Inferior parietal cortex (tissue), 1 donor: ENCODE data around the gene COL11A2.

Experiments used
- DNase-seq: peaks from one replicate; pipeline ENCODE4 v3.0.0-alpha.2; 2016; ENCODE audit errors: extremely low spot score

Gene COL11A2

DNA sequence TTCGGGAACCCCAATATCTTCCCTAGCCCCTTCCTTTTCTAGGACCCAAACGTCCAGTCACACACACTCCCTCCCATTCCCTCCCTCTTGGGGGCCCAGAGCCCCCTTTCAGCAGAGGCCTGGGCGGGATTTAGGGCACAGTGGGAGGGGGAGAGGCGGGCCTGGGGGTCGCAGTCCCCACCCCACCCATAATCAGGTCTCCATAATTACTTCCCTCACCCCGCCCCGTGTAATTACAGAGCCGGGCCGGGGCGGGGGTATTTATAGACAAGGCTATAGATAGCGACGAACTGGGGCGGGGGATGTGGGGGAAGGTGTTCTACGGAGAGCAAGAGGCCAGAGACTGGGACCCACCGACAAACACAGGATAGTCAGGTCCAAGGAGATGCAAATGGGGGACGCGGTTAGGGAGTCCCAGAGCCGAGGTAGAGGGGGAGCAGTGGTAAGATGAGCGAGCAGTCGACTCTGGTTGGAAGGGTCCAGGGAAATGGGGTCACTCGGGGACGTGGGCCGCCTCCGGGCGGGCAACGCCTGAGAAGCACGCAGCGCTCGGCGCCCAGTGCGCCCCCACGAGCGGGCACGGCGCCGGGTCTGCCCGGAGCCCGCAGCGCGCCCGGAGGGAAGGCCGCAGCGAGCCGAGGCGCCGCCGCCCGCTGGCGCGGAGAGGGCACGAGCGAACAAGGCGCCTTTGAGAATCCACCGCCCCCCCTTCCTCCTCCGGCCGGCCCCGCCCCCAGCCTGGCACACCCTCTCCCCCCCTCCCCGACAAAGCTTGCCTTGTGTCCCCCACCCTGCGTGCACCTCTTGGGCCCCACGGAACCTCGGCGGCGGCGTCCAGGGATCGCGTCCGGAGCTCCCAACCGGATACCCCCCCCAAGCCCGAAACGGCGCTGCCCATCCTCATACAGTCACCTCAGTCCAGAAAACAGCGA is 670 bp upstream of the COL11A2 start:
- peak; percentile 57 for DNase-seq

DNA sequence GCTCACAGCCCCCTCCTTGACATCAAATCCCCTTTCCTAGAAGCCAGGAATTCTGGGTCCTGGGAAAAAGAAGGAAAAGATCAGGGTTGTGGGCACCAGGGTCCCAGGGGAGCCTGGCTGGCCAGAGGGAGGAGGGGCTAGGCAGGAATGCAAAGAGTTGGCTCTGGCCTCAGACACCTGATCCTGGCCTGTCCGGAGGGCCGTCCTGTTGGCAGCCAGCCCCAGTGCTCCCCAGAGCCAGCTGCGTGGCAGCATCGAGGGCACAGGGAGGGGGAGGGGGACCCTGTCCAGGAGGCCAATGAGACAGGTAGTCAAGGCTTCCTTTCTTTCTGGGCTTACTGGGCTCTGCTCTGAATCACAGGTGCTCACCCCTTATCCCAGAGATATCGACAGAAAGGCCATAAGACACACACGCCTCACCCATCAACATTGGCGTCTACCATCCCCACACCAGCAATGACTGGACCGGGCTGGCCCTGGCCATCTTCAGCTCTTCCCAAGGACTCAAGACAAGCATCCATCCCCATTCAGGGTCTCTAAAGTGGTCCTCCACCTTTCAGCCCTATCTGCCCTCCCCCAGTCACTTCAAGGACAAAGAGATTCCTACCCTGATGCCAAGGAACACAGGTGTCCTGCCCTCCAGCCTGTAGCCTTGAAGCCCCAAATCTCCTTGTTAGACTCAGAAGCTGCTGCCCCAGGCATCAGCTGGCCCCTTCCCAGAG is 723 bp downstream of the COL11A2 start:
- no peak for DNase-seq

DNA sequence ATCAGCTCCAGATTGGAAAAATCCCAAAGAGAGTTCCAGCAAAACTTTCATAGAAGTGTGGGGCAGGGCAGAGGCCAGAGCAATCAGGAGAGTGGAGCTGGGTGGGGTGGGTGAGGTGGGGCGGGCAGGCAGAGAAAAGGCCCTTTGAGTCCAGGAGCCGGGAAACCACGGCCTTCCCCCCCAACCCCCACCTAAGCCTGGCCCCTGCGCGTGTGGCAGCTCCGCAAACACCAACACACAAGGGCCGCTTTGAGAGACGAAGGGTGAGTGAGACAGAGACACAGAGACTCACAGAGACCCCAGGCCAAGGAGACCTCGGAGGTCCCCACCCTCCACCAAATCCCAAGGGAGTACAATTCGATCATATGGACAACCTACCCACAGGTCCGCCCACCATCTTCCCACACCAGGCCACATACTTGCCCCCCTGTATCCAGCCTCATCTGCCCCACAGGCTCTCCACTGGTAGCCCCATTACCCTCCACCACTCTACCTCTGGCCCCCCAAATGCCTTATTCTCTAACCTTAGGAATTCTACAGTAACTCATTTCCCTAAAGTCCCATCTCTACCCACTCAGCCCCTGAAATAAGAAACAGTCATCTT is 1.7 kb downstream of the COL11A2 start:
- DNase-seq, result no peak

DNA sequence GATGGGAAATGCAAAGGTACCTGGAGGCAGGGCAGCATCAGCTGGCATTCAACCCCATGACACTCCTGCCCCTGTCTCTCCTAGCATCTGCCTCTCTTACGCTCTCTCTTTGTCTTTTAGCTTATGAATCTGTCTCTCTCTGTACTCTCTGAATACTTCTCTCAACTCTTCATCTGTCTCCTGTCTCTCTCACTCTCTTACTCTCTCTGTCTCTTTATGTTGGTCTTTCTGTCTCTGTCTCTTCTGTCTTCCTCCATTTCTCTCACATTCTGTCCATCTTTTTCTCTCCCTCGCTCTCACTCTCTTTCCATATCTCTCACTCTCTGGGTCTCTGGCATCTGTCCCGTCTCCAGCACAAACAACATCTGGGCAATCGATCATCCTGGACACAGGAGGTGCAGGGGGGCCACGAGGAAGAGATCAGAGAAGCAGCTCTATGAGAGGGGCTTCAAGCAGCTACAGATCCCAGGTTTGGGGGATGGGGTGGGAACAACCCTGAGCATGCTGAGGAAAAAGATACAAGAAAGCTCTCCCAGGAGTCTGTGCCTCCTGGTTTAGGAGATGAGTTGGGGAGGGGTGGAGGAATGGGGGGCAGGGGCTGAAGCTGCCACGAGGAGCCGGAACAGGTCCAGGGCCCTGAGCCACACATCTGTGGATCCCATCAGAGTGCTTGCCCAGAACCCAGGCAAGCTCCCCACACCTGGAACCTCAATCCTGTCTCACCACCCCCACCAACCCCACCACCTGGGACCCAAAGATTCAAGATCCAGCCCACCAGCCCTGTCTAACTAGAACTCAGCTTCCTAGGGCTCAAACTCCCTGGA is 2.4 kb downstream of the COL11A2 start:
- no peak for DNase-seq

DNA sequence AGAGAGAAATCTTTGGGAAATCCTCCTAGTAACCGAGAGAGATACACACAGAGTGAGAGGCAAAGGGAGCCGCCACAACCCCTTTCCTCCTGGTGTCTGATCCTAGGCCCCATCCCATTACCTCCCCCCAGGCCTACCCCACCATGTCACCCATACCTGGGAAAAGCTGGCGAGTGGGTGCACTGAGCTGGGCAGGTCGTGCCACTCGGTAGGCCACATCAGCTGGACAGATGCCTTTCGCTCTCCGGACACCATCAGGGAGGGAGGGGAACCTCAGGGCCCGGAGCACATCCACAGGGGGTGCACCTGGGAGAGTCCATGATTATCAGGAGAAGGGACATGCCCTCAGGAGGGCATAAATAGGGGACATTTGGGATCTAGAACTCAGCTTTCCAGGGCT is 3.1 kb downstream of the COL11A2 start:
- no peak for DNase-seq

DNA sequence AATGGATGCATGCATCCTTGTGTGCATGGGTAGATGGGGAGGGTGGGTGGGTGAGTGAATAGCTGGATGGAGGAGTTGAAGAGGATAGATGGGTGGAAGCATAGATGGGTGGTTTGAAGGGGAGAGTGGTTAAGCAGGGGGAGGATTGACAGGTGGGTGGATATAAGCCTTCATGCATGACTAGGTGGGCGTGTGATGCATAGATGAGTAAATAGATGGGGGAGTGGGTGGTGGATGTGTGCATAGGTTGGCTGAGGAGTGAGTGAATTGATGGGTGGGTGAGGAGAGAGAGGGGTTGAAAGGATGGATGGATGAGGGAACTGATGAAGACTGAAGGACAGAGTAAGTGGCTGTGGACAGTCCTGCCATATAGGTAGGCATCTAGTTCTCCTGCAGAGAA is 4.5 kb downstream of the COL11A2 start:
- DNase-seq, result no peak

DNA sequence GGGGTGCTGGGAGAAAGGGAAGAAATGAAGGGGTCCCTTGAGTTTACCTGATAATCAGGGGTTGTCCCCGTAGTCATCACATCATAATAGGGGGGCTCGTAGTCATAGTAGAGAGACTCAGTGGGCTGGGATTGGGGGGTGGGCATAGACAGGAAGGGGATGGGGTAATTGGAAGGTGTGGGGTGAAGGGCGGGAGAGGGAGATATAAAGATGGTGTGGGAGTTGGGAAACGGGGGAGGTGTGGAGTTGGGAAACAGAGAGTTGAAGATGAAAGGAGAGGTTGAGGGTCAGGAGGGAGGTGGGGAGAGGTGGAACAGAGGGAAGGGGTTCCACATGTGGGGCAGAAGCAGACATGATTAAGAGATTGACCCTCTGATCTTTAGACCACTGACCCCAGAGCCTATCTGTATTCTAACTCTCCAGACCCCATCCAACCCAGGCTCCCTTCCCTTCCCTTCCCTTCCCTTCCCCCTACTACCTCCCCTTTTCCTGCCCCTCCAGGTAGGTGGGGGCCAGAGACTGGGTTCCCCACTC is 6.5 kb downstream of the COL11A2 start:
- DNase-seq, result no peak

DNA sequence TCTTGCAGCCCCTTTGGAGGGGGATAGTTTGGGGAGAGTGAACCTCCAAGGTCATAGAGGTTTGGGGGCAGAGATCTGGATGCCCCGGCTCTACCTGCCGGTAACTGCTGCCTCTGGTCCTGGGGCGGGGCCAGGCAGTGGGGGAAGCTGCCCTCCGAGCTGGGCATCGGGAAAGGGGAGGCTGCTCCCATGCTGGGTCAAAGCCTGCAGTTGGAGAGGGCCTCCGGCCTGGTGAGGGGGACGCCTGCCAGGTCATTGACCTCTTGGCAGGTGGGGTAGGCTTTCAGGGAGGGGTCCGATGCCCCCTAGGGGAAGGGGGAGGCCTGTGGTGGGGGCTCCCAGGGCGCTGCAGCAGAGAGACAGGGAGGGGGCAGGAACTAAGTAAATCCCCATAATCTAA is 7.1 kb downstream of the COL11A2 start:
- DNase-seq, result no peak

DNA sequence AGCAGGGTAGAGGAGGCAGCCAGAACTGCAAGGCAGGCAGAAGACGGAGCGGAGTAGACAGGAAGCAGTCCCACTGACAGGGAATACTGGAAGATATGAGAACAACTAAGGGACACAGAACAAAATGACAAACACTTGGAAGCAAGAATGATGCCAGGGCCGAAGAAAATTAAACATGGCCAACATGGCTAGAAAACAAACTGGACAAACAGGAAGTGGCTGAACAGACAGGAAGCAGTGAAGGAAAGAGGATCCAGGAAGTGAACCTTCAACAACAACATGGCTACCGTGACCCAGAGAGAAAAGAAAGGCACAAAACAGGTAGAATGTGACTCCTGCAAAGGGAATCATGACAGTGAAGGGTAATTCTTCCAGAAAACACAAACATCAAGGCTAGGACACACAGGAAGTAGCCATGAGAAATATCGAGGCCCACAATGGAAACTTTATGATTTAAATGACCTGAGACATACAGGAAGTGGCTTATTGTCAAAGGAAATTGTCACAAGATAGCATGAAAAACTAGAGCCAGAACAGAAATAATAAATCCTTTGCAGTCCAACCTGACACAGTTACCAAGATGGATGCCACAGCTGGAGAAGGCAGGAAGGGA is 9.1 kb downstream of the COL11A2 start:
- DNase-seq, result no peak

DNA sequence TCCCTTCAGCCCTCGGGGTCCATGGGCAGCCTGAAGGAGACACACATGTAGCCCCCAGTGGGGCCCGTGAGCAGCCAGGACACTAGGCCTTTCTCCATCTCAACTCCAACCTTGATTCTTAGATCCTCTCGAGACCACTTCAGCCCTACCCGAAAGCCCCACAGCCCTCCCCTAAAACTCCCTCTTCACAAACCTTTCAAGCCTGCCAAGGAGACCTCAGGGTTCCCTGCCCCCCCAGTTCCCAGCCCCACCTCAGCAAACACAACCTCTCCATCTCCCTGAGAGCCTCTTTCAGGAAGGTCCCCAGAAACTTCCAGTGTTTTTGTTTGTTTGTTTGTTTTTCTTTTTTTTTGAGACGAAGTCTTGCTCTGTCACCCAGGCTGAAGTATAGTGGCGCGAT is 11.1 kb downstream of the COL11A2 start:
- no peak for DNase-seq

DNA sequence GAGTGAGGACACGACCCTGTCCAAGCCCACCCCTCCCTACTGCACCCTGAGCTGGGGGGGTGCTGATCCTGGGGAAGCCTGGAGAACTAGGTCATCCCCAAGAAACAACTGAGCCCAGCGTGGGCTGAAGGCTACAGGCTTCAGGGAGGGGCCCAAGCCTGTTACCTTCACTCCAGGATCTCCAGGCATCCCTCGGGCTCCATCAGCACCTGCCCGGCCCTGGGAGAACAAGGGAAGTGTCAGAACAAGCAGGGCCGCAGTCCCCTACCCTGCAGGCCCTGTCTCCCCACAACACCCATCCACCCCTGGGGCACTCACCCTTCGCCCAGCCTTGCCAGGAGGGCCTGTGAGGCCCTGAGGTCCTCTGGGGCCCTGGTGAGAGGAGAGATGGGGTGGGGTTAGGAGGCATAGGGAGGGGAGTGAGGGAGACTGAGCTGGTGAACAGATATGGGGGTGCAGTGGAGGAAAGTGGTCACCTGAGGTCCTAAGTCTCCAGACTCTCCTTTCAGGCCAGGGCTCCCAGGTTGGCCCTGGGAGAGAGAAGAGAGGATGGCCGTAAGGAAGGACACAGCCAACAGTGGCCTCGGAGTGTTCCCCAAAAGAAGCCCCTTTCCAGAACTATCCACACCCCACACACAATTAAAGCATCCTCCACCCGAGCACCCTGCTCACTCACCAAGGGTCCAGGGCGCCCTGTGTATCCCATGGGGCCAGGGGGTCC is 13.4 kb downstream of the COL11A2 start:
- DNase-seq, result no peak

DNA sequence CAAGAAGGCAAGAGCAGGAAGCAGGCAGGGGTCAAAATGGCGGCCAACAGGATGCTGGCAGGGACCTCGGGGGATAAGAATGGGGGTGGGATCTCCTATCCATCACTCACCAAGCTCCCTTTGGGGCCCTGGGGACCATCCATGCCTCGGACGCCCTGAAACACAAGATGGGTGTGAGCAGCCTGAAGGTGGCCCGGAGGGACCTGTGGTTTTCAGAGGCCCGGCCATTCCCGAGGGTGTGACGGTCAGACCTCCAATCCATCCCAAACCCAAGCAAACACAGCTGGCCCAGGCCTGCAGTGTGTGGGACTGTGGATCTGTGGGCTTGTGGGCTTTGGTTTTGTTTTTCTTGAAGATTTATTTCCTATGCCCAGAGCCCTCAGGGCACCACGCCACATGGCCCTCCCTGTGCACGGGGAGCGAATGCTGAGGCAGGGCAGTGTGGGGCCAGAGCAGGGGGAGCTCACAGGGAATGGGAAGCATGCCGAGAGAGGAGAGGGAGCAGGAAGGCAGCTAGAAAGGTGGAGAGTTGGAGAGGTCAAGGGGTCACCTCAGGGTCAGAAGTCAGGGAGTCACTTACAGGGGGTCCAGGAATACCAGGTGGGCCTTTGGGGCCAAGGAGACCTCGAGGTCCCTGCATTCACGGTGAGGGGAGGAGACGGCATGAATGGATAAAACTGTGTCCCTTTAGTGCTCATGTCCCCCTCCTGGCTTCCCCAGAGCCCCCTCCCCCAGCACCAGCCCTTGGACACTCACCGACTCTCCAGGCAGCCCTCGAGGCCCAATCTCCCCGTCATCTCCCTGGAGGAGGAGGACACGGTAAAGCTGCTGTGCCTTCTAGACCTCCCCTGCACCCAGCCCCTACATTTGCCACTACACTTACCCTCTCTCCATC is 14.5 kb downstream of the COL11A2 start:
- no peak for DNase-seq

DNA sequence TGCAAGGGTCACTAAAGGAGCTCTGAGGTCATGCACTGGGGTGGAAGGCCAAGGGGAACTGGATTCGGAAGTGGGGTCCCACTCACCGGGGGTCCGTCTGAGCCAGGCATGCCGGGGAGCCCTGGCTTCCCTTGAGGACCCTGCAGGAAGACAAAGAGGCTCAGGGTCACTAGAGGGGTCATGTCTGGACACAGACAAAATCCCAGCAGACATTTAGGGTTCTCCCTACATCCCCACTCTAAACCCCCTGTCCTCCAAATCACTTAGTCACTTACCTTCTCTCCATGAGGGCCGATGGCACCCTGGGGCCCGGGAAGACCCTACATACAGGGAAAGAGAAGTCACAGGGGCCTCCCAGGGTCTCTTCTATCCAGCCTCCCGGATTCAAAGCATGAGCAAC is 15.4 kb downstream of the COL11A2 start:
- DNase-seq, result no peak

DNA sequence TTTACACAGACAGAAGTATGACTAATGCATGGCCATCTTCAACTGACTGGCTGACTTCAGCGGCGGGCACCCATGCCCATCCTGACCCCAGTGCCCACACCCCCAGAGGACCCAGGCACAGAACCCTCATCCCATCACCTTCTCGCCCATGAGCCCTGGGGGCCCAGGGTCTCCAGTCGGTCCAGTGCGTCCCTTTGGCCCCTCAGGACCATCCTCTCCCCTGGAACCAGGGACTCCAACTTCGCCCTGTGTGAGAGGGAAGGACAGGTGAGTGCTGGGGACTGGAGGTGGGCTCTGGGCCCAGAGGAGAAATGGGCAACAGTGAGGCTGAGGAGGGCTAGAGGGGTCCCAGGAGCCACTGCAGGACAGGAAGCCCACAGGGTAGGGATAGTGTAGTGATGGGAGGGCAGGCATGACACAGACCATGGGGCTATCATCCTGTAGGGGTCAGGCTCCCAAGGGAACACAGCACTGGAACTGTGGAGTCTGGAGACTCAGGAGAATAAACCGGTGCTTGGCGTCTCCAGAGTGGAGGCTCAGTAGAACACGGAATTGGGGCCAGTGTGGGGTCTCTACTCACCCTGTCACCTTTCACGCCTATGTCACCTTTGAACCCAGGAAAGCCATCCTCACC is 16.7 kb downstream of the COL11A2 start:
- no peak for DNase-seq

DNA sequence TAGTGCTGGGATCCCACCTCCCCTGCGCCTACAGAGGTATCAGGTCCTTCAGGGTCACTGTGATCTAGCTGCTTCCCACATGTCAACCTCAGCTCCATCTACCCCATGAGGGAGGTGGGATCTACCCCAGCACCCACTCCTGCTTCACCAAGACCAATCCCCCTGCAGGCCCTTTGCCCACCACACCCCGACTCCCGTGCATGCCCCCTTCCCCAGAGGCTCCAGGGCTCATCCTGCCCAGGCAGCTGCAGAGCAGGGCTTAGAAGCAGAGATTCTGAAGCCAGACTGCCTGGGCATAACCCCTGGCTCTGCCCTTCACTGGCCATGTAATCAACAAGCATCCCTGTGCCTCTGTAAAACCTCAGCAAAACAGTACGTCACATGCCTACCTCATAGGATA is 17.5 kb downstream of the COL11A2 start:
- DNase-seq, result no peak

DNA sequence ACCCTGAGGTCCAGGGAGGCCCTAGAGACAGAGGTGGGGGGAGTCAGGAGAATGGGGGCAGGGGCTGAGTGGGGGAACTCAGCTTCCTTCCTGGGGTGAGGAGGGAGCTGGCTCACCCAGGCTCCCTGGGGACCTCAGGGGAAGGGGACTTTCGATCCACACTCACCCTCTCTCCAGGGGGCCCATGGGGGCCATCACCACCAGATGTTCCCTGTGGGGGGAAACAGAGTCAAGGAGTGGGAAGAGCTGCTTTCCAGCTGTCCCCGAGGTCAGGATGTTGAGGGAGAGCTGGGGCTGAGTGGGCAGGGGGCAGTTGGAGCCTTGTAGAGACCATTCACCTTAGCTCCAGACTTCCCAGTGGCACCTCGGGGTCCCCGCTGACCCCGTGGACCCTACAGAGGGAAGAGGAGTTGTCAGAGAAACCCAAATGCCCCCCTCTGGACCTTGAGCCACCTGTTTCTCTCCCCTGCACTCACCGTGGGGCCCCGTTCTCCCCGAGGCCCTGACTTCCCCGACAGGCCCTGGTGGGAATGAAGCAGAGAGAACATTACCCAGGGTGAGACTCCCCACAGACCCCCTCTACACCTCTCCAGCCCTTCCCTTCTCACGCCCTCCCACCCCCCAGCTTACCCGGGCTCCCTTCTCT is 18.6 kb downstream of the COL11A2 start:
- DNase-seq, result no peak

DNA sequence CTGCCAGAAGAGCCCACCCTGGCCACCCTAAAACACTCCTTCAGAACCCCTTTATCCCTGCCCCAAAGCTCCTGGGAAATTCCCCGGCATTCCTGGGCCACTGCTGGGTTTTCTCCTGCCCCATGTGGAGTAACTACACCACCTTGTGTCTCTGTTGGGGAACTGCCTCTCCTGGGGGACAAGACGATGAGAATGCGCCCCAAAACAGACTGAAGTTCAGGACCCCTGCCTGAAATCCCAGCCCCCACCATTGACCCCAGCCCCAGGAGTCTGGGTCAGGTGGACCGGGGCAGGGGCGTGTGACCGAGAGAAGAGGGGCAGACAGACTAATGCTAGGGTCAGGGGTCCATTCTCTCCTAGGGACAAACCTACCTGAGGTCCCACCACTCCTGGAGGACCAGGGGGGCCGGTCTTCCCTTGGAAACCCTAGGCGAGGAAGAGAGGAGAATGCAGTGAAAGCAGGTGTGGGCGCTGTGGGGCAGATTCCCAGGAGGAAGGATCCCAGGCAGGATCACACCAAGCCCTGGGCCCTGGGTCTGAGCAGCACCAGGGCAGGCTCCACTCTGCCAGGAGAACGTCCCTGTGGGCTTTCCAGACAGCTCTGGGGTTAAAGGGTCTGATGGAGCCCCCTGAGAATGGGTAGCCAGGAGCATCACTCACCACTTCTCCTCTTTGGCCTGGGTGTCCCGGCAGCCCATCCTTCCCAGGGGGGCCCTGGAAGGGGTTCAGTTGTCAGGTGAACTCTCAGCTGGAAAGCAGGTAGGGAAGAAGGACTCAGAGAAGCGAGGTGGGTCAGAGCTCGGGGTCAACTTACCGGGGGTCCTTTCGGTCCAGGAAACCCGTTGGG is 19.4 kb downstream of the COL11A2 start:
- DNase-seq, result no peak
